B cell (primary cell): ENCODE results near the gene ANKRD34A. TPM values are rescaled to one million over a fixed set of nuclear protein-coding genes. Genes with fewer than 3 reads are reported as not detected.

Experiments used
- ATAC-seq: fragments of 200-7000 bp; cut with Tn5 transposase; one replicate; pipeline ENCODE4 v1.10.0; 2021; ENCODE audit warnings: low read depth, mild to moderate bottlenecking, moderate number of reproducible peaks, moderate library complexity
- CTCF ChIA-PET: fragments of 350-600 bp; sonication (Branson Sonifier 250); formaldehyde crosslinking; loops from one replicate; lab custom pipeline; 2021; ENCODE audit warnings: antibody characterized with exemption, inconsistent platforms; lab: Charles Lee
- POLR2A ChIA-PET: fragments of 350-600 bp; sonication (Branson Sonifier 250); formaldehyde crosslinking; loops from one replicate; lab custom pipeline; 2021; ENCODE audit warnings: antibody characterized with exemption; lab: Charles Lee
- DNase-seq: peaks from one replicate; pipeline ENCODE4 v3.0.0; 2013
- H2AFZ ChIP-seq: 2 replicates; pipeline ENCODE4 v1.6.1; 2012; ENCODE audit warnings: mild to moderate bottlenecking, low read depth, low read length; ENCODE audit not compliant: insufficient read depth, poor library complexity, severe bottlenecking
- H3K27ac ChIP-seq, 2 donors: 1 replicate in 1 of 2; 2 replicates in 1 of 2; pipeline ENCODE4 v1.5.1; 2012 to 2013; ENCODE audit warnings: low read length in 2 of 2, mild to moderate bottlenecking in 2 of 2, moderate library complexity in 1 of 2
- H3K27me3 ChIP-seq, 4 experiments: fragments of 200-600 bp in 1 of 4; sonication (generic) in 1 of 4; replicated peaks in 1 of 4; 1 replicate in 2 of 4; 2 replicates in 2 of 4; pipeline versions ENCODE4 v1.6.1 to v1.7.0; 2013 to 2016; ENCODE audit warnings: low read length in 3 of 4, mild to moderate bottlenecking in 2 of 4, mixed read lengths in 1 of 4, moderate library complexity in 1 of 4; ENCODE audit not compliant: insufficient read depth in 4 of 4, control insufficient read depth in 3 of 4; ENCODE audit errors: control extremely low read depth in 1 of 4
- H3K36me3 ChIP-seq, 2 experiments: replicated peaks in 1 of 2; 1 replicate in 1 of 2; 2 replicates in 1 of 2; pipeline versions ENCODE4 v1.6.1 to v1.7.1; 2013; ENCODE audit warnings: low read length in 1 of 2; ENCODE audit not compliant: insufficient read depth in 2 of 2, control insufficient read depth in 1 of 2; ENCODE audit errors: control extremely low read depth in 1 of 2, extremely low read depth in 1 of 2
- H3K4me1 ChIP-seq, 2 donors: fragments of 200-600 bp in 1 of 2; sonication (generic) in 1 of 2; 1 replicate in 1 of 2; 2 replicates in 1 of 2; pipeline versions ENCODE4 v1.5.1 to v1.6.1; 2013 to 2017; ENCODE audit warnings: low read length in 2 of 2; ENCODE audit not compliant: control insufficient read depth in 2 of 2, insufficient read depth in 2 of 2
- H3K4me2 ChIP-seq: replicated peaks from 2 replicates; pipeline ENCODE3; 2012; ENCODE audit warnings: mild to moderate bottlenecking, low read depth, low read length; ENCODE audit not compliant: poor library complexity, severe bottlenecking
- H3K4me3 ChIP-seq, 5 experiments: fragments of 200-600 bp in 1 of 5; sonication (generic) in 1 of 5; 1 replicate in 3 of 5; 2 replicates in 2 of 5; pipeline versions ENCODE4 v1.5.1 to v1.7.0; 2011 to 2016; ENCODE audit warnings: low read length in 4 of 5, mild to moderate bottlenecking in 4 of 5, low read depth in 2 of 5, control low read depth in 1 of 5, moderate library complexity in 1 of 5; ENCODE audit not compliant: insufficient read depth in 1 of 5; ENCODE audit errors: control extremely low read depth in 1 of 5, extremely low read depth in 1 of 5
- H3K79me2 ChIP-seq: fragments of 200-600 bp; sonication (generic); one replicate; pipeline ENCODE4 v1.6.0; 2016; ENCODE audit warnings: low read length; ENCODE audit not compliant: control insufficient read depth, insufficient read depth
- H3K9ac ChIP-seq: fragments of 200-600 bp; sonication (generic); 2 replicates; pipeline ENCODE4 v1.6.1; 2017; ENCODE audit warnings: mild to moderate bottlenecking, low read length, moderate library complexity
- H3K9me3 ChIP-seq, 3 donors: one replicate each; pipeline versions ENCODE4 v1.6.1 to v1.7.1; 2013; ENCODE audit warnings: low read length in 2 of 3; ENCODE audit not compliant: control insufficient read depth in 2 of 3, insufficient read depth in 1 of 3; ENCODE audit errors: control extremely low read depth in 1 of 3
- H4K20me1 ChIP-seq: 2 replicates; pipeline ENCODE4 v1.6.0; 2012; ENCODE audit warnings: mild to moderate bottlenecking, low read length; ENCODE audit not compliant: insufficient read depth, control insufficient read depth, poor library complexity, severe bottlenecking
- H3K27ac Mint-ChIP-seq: one replicate; pipeline ENCODE4 v1.8.0; 2021; ENCODE audit warnings: mixed read lengths
- H3K27me3 Mint-ChIP-seq: one replicate; pipeline ENCODE4 v1.8.0; 2021; ENCODE audit warnings: mixed read lengths
- H3K4me1 Mint-ChIP-seq: one replicate; pipeline ENCODE4 v1.8.0; 2021; ENCODE audit warnings: mixed read lengths
- H3K4me3 Mint-ChIP-seq: one replicate; pipeline ENCODE4 v1.8.0; 2021; ENCODE audit warnings: mixed read lengths
- H3K9me3 Mint-ChIP-seq: one replicate; pipeline ENCODE4 v1.8.0; 2022; ENCODE audit warnings: mixed read lengths; ENCODE audit not compliant: insufficient read depth
- EZH2 ChIP-seq: IDR thresholded peaks from 2 replicates; pipeline ENCODE4 v1.6.1; 2012; ENCODE audit warnings: borderline replicate concordance, low read depth, mild to moderate bottlenecking, moderate library complexity, low read length; ENCODE audit not compliant: insufficient read depth, poor library complexity, severe bottlenecking
- WGBS: methylation state at CpG from one replicate; pipeline ENCODE4 v1.1.5; 2013; ENCODE audit warnings: missing lambda C conversion rate; ENCODE audit not compliant: insufficient coverage; 5-methylcytosine and 5-hydroxymethylcytosine counted together
- intact Hi-C: fragments of 100-400 bp; cut with micrococcal nuclease; formaldehyde crosslinking; loops from one replicate; pipeline ENCODE4 v1.10.0; 2022
- polyA plus RNA-seq: library from polyadenylated mRNA; depleted of rRNA; stranded (reverse); fragments of >200 nt; gene quantifications from 2 replicates; pipeline ENCODE4 v1.2.3, GENCODE V29; 2012
- total RNA-seq, 2 donors: library from RNA; stranded (reverse); fragments of 120-200 nt in 1 of 2; gene quantifications; 1 replicate in 1 of 2; 2 replicates in 1 of 2; pipeline versions ENCODE4 v1.2.3 to v1.2.4, GENCODE V29; 2013 to 2022
- TF ChIP-seq, protein P1 (sequence below): fragments of 200-600 bp; IDR thresholded peaks from one replicate; pipeline ENCODE4 v1.8.0; 2022; ENCODE audit warnings: antibody characterized with exemption, mild to moderate bottlenecking

ANKRD34A gene
- total and polyA plus RNA-seq, 2 donors (not counting 1 experiment from before 2014, with no cell fraction given): 0.86 to 1.8 TPM

DNA sequence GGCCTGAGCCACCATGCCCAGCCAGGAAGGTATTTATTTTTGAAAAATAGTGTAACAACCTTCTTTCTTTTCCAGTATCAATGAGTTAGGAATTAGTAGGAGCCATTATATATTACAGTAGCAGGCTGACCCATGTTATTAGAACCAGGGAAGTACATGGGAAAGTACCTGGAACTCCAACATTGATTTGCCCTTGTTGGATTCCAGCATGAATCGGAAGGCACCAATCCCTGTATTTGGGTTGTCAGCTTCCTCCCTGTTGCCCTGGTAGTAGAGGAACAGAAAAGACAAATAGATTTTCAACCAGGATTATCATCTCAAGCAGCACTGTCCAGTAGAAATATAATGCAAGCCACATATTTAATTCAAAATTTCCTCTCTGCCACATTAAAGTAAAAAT is 26.9 kb downstream of the ANKRD34A start:
- TF ChIP-seq, protein P1, sequence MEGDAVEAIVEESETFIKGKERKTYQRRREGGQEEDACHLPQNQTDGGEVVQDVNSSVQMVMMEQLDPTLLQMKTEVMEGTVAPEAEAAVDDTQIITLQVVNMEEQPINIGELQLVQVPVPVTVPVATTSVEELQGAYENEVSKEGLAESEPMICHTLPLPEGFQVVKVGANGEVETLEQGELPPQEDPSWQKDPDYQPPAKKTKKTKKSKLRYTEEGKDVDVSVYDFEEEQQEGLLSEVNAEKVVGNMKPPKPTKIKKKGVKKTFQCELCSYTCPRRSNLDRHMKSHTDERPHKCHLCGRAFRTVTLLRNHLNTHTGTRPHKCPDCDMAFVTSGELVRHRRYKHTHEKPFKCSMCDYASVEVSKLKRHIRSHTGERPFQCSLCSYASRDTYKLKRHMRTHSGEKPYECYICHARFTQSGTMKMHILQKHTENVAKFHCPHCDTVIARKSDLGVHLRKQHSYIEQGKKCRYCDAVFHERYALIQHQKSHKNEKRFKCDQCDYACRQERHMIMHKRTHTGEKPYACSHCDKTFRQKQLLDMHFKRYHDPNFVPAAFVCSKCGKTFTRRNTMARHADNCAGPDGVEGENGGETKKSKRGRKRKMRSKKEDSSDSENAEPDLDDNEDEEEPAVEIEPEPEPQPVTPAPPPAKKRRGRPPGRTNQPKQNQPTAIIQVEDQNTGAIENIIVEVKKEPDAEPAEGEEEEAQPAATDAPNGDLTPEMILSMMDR: no peak
- no peak for TF ChIP-seq EZH2
- Mint-ChIP-seq H3K27me3 (no peaks in the 10 kb centered on the region), H3K4me1 (peaks cover 10% of the 10 kb centered on the region), H3K4me3 (no peak overlapping the region), H3K9me3 (no peaks in the 10 kb centered on the region), H3K27ac (no peak overlapping the region)
- no peak overlapping the region for H2AFZ ChIP-seq
- peaks cover 7 to 11% of the 10 kb centered on the region in 2 donors for H3K4me1 ChIP-seq
- H3K4me2 ChIP-seq: no peak overlapping the region
- no peaks in the 10 kb centered on the region for H3K27me3 ChIP-seq
- peaks cover 2 to 29% of the 10 kb centered on the region in 2 experiments for H3K36me3 ChIP-seq
- H3K4me3 ChIP-seq: no peak overlapping the region
- no peaks in the 10 kb centered on the region for H3K79me2 ChIP-seq
- no peaks in the 10 kb centered on the region for H4K20me1 ChIP-seq
- ATAC-seq: no peak
- no peak overlapping the region for H3K9ac ChIP-seq
- no peak for DNase-seq
- ChIA-PET CTCF (no interaction called here), POLR2A (interaction anchor here (1.1 kb wide), 1 partner anchor 10 kb away, joined by 7 read pairs; the partner anchor contains the start of gene RBM8A)
- intact Hi-C loops: no loop called here
- WGBS: no CpG with 5 or more reads among the region's 1 CpG
- H3K9me3 ChIP-seq: no peaks in the 10 kb centered on the region
- H3K27ac ChIP-seq: no peak overlapping the region

DNA sequence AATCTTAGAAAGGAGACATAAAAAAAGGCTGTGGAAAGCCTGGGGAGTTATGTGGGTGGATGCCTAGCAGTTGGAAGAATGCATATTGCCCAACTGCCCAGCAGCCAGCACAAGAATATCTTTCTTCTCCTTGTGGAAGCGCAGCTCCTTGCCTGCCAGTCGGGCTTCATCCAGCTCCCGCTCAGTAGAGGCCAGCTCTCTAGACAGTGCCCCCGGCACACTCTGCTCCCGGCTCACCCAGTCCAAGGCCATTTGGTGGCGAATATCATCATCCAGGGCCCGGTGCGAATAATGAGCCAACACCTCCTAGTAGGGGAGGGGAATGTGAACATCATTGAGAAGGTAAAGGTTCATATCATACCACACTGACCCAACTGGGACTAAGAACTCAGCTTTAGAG is 28.1 kb downstream of the ANKRD34A start:
- 100% methylated on average over 4 of the region's 8 CpGs for WGBS
- ChIA-PET CTCF (interaction anchor here (0.7 to 1.2 kb wide), 2 partner anchors 18 to 21 kb away, joined by 3 to 4 read pairs; partner anchors contain the start of gene LIX1L), POLR2A (interaction anchor here (0.9 kb wide), 1 partner anchor 9 kb away, joined by 3 read pairs; the partner anchor contains the start of gene RBM8A)
- intact Hi-C loops: no loop called here
- ATAC-seq: no peak
- TF ChIP-seq, protein P1: no peak
- TF ChIP-seq EZH2: no peak
- no peak overlapping the region for H3K27ac Mint-ChIP-seq
- Histone ChIP-seq H3K79me2 (no peaks in the 10 kb centered on the region), H4K20me1 (no peaks in the 10 kb centered on the region), H3K4me1 (peaks cover 10 to 18% of the 10 kb centered on the region in 2 donors), H3K4me2 (no peak overlapping the region), H2AFZ (no peak overlapping the region), H3K27me3 (no peaks in the 10 kb centered on the region), H3K9ac (no peak overlapping the region), H3K27ac (no peak overlapping the region), H3K9me3 (no peaks in the 10 kb centered on the region), H3K36me3 (peaks cover 2 to 23% of the 10 kb centered on the region in 2 experiments), H3K4me3 (no peak overlapping the region)
- H3K4me1 Mint-ChIP-seq: peaks cover 17% of the 10 kb centered on the region
- DNase-seq: no peak
- H3K27me3 Mint-ChIP-seq: no peaks in the 10 kb centered on the region
- H3K4me3 Mint-ChIP-seq: no peak overlapping the region
- H3K9me3 Mint-ChIP-seq: no peaks in the 10 kb centered on the region
